Spleen (tissue), 7 donors: Measurements from ENCODE around the gene EEF1AKMT3.

Experiments used
- CTCF ChIP-seq, 11 experiments: fragments of 200-600 bp in 7 of 11; fragments of 450-650 bp in 4 of 11; sonication (generic) in 4 of 11; IDR thresholded peaks in 8 of 11; conservative IDR thresholded peaks in 3 of 11; 1 replicate in 7 of 11; 2 replicates in 4 of 11; pipeline versions ENCODE4 v1.4.0 to v1.8.0; 2016 to 2021; ENCODE audit warnings: antibody characterized with exemption in 11 of 11, inconsistent platforms in 4 of 11, mild to moderate bottlenecking in 1 of 11
- POLR2AphosphoS5 ChIP-seq, 3 donors: sonication (generic); formaldehyde crosslinking; IDR thresholded peaks; one replicate each; pipeline ENCODE4 v1.5.1; 2017; ENCODE audit warnings: antibody characterized with exemption in 3 of 3
- donor health status: DM: no; HTN: no; CAD: no; lungs with moderate emphysema.
- donor health status: DM: no; HTN: no; CAD: no.
- donor health status: DM: no; HTN: no; CAD: no.

- TF ChIP-seq CTCF (IDR thresholded peaks at IDR 0.05 in 8 of 11, conservative IDR thresholded peaks at IDR 0.05 in 3 of 11) (no peak), POLR2AphosphoS5 (IDR thresholded peaks at IDR 0.05) (peak; percentile 31 to 79 (median 50))
Measured at GRCh38 chr12:57722716-57723629, 49.4 kb upstream of the EEF1AKMT3 start.
